Breast epithelium (tissue), 3 donors: Measurements from ENCODE around the gene RHBG.

Experiments
- CTCF ChIP-seq, 3 donors: fragments of 450-650 bp; IDR thresholded peaks; one replicate each; pipeline ENCODE4 v1.5.1; 2016 to 2017; ENCODE audit warnings: antibody characterized with exemption in 3 of 3, mild to moderate bottlenecking in 3 of 3, moderate library complexity in 3 of 3
- POLR2A ChIP-seq: fragments of 450-650 bp; IDR thresholded peaks from one replicate; pipeline ENCODE4 v1.6.1; 2016; ENCODE audit warnings: antibody characterized with exemption, mild to moderate bottlenecking, moderate library complexity

- TF ChIP-seq CTCF (IDR thresholded peaks at IDR 0.05) (no peak), POLR2A (no peak)
These were observed 63.0 kb downstream of the RHBG start for GRCh38 chr1:156431769-156432668.
